ENCODE data around the gene CMKLR1.

Gene CMKLR1

DNA sequence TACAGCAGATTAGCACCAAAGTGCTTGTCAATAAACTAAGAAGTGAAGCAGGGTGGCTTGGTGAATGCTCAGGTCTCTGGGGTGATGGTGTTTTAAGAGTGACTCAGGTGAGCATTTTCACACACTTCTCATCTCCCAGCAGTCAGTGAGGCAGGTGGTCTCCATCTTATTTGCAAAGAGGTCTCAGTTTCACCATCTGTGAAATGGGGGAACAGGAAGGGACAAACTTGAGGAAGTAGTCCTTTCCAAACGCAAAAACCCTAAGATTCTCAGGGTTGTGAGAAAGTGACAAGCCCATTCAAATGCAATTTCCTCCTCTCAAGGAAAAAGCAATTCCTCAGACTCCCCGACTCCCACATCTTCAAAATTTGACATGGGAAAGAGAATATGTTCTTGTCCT, 54.1 kb downstream of the CMKLR1 start:
- in situ Hi-C loops (cut with HindIII; ENCODE audit: low sequenced_read_pairs) = no loop called here
- no peak overlapping the region for H3K4me3 ChIP-seq (ENCODE audit: low read depth, low read length)
- no peak for DNase-seq (ENCODE audit: low read depth, low spot score)
- TF ChIP-seq, protein P1, sequence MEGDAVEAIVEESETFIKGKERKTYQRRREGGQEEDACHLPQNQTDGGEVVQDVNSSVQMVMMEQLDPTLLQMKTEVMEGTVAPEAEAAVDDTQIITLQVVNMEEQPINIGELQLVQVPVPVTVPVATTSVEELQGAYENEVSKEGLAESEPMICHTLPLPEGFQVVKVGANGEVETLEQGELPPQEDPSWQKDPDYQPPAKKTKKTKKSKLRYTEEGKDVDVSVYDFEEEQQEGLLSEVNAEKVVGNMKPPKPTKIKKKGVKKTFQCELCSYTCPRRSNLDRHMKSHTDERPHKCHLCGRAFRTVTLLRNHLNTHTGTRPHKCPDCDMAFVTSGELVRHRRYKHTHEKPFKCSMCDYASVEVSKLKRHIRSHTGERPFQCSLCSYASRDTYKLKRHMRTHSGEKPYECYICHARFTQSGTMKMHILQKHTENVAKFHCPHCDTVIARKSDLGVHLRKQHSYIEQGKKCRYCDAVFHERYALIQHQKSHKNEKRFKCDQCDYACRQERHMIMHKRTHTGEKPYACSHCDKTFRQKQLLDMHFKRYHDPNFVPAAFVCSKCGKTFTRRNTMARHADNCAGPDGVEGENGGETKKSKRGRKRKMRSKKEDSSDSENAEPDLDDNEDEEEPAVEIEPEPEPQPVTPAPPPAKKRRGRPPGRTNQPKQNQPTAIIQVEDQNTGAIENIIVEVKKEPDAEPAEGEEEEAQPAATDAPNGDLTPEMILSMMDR (IDR thresholded peaks at IDR 0.05; ENCODE audit: low read depth, low read length) = no peak

DNA sequence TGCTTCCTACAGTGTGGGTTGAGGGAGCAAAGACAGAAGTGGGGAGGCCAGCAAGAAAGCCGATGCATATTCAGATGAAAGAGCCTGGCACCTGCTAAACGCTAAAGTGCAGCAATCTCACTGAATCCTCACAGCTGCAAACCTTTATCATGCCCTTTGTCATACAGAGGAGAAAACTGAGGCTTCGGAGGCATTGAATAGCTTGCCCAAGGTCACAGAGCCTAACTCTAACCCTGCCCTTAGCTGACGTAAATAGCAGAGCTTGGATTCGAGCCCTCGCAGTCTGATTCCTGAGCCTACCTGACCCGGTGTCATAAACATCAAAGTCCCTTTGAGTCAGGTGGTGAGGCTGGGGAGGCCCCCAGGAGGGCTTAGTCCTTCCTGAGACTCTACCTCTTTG, 54.9 kb downstream of the CMKLR1 start:
- in situ Hi-C loops (cut with HindIII; ENCODE audit: low sequenced_read_pairs) = no loop called here
- no peak overlapping the region for H3K4me3 ChIP-seq (ENCODE audit: low read depth, low read length)
- no peak for DNase-seq (ENCODE audit: low read depth, low spot score)
- TF ChIP-seq, protein P1 (IDR thresholded peaks at IDR 0.05; ENCODE audit: low read depth, low read length) = no peak

DNA sequence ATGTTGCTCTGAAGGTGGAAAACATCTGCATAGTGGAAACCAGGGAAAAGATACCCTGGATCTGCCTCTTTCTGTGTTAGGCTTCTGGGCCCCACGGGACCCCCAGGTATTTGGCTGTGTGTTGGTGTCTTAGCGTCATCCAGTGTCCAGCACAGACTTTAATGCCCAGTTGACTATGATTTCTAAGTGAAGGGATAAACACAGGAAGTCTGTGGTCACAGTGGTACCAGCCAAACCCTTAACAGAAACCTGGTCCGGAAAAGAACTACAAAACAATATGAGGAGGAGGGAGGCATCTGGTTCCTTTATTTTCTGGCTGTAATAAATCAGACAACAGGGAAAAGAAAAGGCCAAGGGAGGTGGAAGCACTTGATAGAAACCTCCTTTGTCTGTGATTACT, 56.4 kb downstream of the CMKLR1 start:
- in situ Hi-C loops (cut with HindIII; ENCODE audit: low sequenced_read_pairs) = no loop called here
- no peak for DNase-seq (ENCODE audit: low read depth, low spot score)
- no peak overlapping the region for H3K4me3 ChIP-seq (ENCODE audit: low read depth, low read length)
- TF ChIP-seq, protein P1 (IDR thresholded peaks at IDR 0.05; ENCODE audit: low read depth, low read length) = no peak

DNA sequence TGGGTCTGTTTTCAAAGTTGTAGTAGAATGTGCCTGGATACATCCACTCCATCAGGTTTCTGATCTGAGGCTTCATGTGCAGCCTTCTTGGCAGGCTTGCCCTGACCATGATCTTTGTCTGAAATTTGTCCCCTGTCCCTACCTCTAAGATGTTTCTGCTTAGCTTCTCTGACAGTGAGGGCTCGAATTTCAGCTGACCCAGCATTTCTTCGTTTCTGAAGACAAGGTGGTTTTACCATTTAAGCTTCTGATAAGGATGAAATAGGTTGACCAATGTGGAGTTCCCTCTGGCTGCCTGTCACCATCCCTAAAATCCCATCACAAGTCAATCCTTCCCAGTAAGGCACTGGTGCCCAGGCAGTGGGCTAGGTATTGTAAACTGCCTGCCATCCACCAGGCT, 57.0 kb downstream of the CMKLR1 start:
- H3K4me3 ChIP-seq (ENCODE audit: low read depth, low read length) = no peak overlapping the region
- in situ Hi-C loops (cut with HindIII; ENCODE audit: low sequenced_read_pairs) = no loop called here
- TF ChIP-seq, protein P1 (IDR thresholded peaks at IDR 0.05; ENCODE audit: low read depth, low read length) = no peak
- DNase-seq (ENCODE audit: low read depth, low spot score) = no peak

DNA sequence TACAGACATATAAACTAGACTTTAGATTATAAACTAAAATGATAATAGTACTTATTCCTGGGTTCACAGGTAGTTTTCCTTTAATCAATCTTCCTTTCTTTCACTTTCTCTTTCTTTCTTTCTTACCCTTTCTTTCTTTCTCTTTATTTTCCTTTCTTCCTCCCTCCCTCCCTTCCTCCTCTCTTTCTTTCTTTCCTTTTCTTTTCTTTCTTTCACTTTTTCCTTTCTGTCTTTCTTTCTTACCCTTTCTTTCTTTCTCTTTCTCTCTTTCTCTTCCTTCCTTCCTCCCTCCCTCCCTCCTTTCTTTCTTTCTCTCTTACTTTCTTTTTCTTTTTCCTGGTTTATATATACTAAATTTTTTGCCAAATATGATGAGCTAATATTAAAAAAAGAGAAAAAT, 61.5 kb downstream of the CMKLR1 start:
- no peak for DNase-seq (ENCODE audit: low read depth, low spot score)
- TF ChIP-seq, protein P1 (IDR thresholded peaks at IDR 0.05; ENCODE audit: low read depth, low read length) = no peak
- in situ Hi-C loops (cut with HindIII; ENCODE audit: low sequenced_read_pairs) = no loop called here
- no peak overlapping the region for H3K4me3 ChIP-seq (ENCODE audit: low read depth, low read length)

DNA sequence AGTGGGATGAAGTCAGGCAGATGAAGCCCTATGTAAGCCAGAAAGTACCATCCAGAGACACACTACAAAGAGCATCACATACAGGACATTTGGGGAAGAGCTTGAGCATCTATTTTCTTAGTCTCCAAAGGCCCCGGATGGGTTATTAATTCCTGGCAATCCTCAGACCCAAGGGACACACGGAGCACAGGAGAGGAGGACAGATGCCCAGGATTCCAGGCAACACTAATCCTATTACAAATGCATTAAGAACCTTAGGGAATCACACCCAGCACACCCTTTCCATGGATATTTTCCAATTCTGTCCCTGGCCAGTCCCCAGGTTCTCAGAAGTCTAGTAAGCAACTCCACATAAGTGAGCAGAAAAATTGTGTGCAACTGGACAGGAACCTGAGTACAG, 65.9 kb downstream of the CMKLR1 start:
- TF ChIP-seq, protein P1 (IDR thresholded peaks at IDR 0.05; ENCODE audit: low read depth, low read length) = no peak
- in situ Hi-C loops (cut with HindIII; ENCODE audit: low sequenced_read_pairs) = no loop called here
- DNase-seq (ENCODE audit: low read depth, low spot score) = no peak
- no peak overlapping the region for H3K4me3 ChIP-seq (ENCODE audit: low read depth, low read length)

Measured in astrocyte of the spinal cord (primary cell).